IMR-90 (cell line): ENCODE data around the gene GPER1. TPM values are rescaled to one million over a fixed set of nuclear protein-coding genes. Genes with fewer than 3 reads are reported as not detected.

Experiments used
- MAZ ChIP-seq: IDR thresholded peaks from 2 replicates; pipeline ENCODE4 v1.6.1; 2012; ENCODE audit warnings: low read depth, mild to moderate bottlenecking, low read length, improper control_type of control experiment, moderate library complexity, borderline replicate concordance
- RAD21 ChIP-seq: IDR thresholded peaks from 2 replicates; pipeline ENCODE4 v1.6.1; 2012; ENCODE audit warnings: low read length, improper control_type of control experiment
- RCOR1 ChIP-seq: IDR thresholded peaks from 2 replicates; pipeline ENCODE4 v1.6.1; 2012; ENCODE audit warnings: mild to moderate bottlenecking, low read length, improper control_type of control experiment; ENCODE audit not compliant: insufficient replicate concordance
- polyA plus RNA-seq, 3 experiments: library from polyadenylated mRNA; depleted of rRNA; stranded (reverse); fragments of >200 nt; gene quantifications; 2 replicates each; pipeline ENCODE4 v1.2.3, GENCODE V29; 2012; ENCODE audit warnings: low replicate concordance in 1 of 3
- total RNA-seq: library from RNA; depleted of rRNA; stranded (reverse); fragments of >200 nt; gene quantifications from 2 replicates; pipeline ENCODE4 v1.2.3, GENCODE V29; 2012
- TF ChIP-seq, protein P1 (sequence below): conservative IDR thresholded peaks from 2 replicates; pipeline ENCODE4 v1.5.1; 2012; ENCODE audit warnings: mild to moderate bottlenecking, low read depth, low read length, improper control_type of control experiment

GPER1 gene
- total and polyA plus RNA-seq, 2 of the 4 experiments (the other 2 are of a cell fraction), result 2.0 to 5.8 TPM

DNA sequence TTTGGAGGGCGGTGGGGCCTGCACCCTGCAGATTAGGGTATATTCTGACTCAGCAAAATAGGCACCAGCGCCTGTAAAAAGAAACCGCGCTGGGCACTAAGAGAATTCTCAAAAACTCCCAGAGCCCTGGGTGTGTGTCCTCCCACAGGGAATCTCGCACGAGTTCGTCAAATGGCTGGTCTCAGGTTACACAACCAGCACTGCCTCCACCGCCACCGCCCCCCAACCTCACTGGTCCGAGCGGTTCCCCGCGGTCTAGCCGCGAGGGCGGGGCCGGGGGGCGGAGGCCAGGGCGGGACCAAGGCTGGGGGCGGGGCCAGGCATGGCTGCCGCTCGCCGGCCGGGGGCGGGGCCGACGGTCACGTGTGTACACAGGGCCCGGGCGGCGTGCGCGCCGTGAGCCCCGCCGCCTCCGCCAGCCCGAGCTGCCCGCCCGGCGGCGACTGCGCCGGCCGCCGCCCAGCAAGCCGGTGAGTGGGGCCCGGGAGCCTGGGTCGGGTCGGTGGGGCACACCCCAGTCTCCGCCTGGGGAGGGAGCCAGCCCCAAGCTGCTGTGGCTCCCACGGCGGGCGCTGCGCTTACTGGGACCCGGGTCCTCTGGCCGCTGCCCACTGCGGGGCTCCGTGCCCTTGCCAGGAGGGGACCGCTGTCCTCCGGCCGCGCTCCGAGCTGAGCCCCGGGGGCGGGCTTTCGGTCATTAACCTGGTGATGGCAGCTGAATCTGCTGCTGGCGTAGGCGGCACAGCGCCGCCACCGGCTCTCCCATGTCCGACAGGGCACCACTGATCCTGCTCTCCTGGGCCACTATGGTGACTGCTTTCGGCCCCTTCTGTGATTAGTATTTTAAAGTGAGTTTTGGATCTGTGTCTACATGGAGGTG lies 43.5 kb upstream of the GPER1 start, which contains the start of gene GPR146 (continued):
- TF ChIP-seq RAD21 (peak; percentile 43), MAZ (peak; percentile 93; the same call in 1 of the 2 replicates), RCOR1 (no peak)
- TF ChIP-seq, protein P1, sequence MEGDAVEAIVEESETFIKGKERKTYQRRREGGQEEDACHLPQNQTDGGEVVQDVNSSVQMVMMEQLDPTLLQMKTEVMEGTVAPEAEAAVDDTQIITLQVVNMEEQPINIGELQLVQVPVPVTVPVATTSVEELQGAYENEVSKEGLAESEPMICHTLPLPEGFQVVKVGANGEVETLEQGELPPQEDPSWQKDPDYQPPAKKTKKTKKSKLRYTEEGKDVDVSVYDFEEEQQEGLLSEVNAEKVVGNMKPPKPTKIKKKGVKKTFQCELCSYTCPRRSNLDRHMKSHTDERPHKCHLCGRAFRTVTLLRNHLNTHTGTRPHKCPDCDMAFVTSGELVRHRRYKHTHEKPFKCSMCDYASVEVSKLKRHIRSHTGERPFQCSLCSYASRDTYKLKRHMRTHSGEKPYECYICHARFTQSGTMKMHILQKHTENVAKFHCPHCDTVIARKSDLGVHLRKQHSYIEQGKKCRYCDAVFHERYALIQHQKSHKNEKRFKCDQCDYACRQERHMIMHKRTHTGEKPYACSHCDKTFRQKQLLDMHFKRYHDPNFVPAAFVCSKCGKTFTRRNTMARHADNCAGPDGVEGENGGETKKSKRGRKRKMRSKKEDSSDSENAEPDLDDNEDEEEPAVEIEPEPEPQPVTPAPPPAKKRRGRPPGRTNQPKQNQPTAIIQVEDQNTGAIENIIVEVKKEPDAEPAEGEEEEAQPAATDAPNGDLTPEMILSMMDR, result peak; percentile 58
